GM12878 (cell line): ENCODE results near the gene FMNL3. TPM values are rescaled to one million over a fixed set of nuclear protein-coding genes. Genes with fewer than 3 reads are reported as not detected.

Source experiments
- ATAC-seq: fragments of 200-7000 bp; cut with Tn5 transposase; 3 replicates; pipeline ENCODE4 v1.9.1; 2020; ENCODE audit warnings: mild to moderate bottlenecking, moderate library complexity
- BruUV-seq: library from RNA; stranded (reverse); fragments of 400-500 nt; replicated peaks from 2 replicates; lab custom pipeline; 2021; lab: Mats Ljungman, UMichigan
- CTCF ChIA-PET: fragments of 300-600 bp; sonication (Branson Sonifier 250); formaldehyde crosslinking; extraction: SDS; loops from one replicate; lab custom pipeline; 2021; ENCODE audit warnings: inconsistent platforms; lab: Yijun Ruan, JAX
- POLR2A ChIA-PET: fragments of 350-600 bp; formaldehyde crosslinking; extraction: SDS; loops from one replicate; lab custom pipeline; 2021; ENCODE audit warnings: inconsistent platforms; lab: Charles Lee
- RAD21 ChIA-PET: fragments of 300-600 bp; sonication (Branson Sonifier 250); formaldehyde crosslinking; loops from one replicate; lab custom pipeline; 2023; ENCODE audit warnings: antibody characterized with exemption; ENCODE audit not compliant: unreplicated experiment; lab: Charles Lee
- SMC1A ChIA-PET: fragments of 300-600 bp; sonication (Branson Sonifier 250); formaldehyde crosslinking; loops from one replicate; lab custom pipeline; 2023; ENCODE audit not compliant: unreplicated experiment, uncharacterized antibody; lab: Charles Lee
- DNase-seq: peaks from one replicate; pipeline ENCODE4 v3.0.0-alpha.2; 2011; ENCODE audit warnings: low read depth, low spot score
- FAIRE-seq: peaks from 3 replicates; lab custom pipeline; 2011; peaks lifted over from hg19 to GRCh38; lab: Jason Lieb, UNC
- H2AFZ ChIP-seq: 2 replicates; pipeline ENCODE4 v1.6.0; 2011; ENCODE audit warnings: low read depth, low read length, control low read depth; ENCODE audit not compliant: control insufficient read depth
- H3K27ac ChIP-seq: 2 replicates; pipeline ENCODE4 v1.5.1; 2011; ENCODE audit warnings: control low read depth; ENCODE audit not compliant: control insufficient read depth, insufficient read depth
- H3K27me3 ChIP-seq, 2 experiments: replicated peaks in 1 of 2; 2 replicates each; pipeline versions ENCODE4 v1.6.0 to v1.6.1; 2011; ENCODE audit warnings: low read length in 1 of 2; ENCODE audit not compliant: control insufficient read depth in 2 of 2, insufficient read depth in 2 of 2
- H3K36me3 ChIP-seq, 2 experiments: 2 replicates each; pipeline ENCODE4 v1.5.1; 2011; ENCODE audit warnings: low read length in 1 of 2; ENCODE audit not compliant: control insufficient read depth in 2 of 2, insufficient read depth in 2 of 2
- H3K4me1 ChIP-seq: 2 replicates; pipeline ENCODE4 v1.6.1; 2011; ENCODE audit warnings: mild to moderate bottlenecking, low read length, moderate library complexity, mixed read lengths; ENCODE audit not compliant: control insufficient read depth, insufficient read depth
- H3K4me2 ChIP-seq: 2 replicates; pipeline ENCODE4 v1.6.0; 2011; ENCODE audit warnings: control low read depth; ENCODE audit not compliant: control insufficient read depth, insufficient read depth
- H3K4me3 ChIP-seq: fragments of 200-600 bp; sonication (generic); 2 replicates; pipeline ENCODE4 v1.5.1; 2016
- H3K79me2 ChIP-seq: 2 replicates; pipeline ENCODE4 v1.6.0; 2011; ENCODE audit warnings: low read length; ENCODE audit not compliant: control insufficient read depth, insufficient read depth
- H3K9ac ChIP-seq: 2 replicates; pipeline ENCODE4 v1.8.0; 2011; ENCODE audit warnings: low read length, control low read depth, mixed read lengths; ENCODE audit not compliant: control insufficient read depth, insufficient read depth
- H3K9me3 ChIP-seq: replicated peaks from 3 replicates; pipeline ENCODE4 v1.5.1; 2011; ENCODE audit warnings: mild to moderate bottlenecking, low read length; ENCODE audit not compliant: control insufficient read depth, insufficient read depth
- H4K20me1 ChIP-seq: 2 replicates; pipeline ENCODE4 v1.6.0; 2011; ENCODE audit not compliant: control insufficient read depth, insufficient read depth
- BMI1 ChIP-seq: fragments of 450-650 bp; IDR thresholded peaks from 2 replicates; pipeline ENCODE4 v1.6.1; 2016; ENCODE audit warnings: mild to moderate bottlenecking, moderate library complexity, borderline replicate concordance
- CBFB ChIP-seq: IDR thresholded peaks from 2 replicates; pipeline ENCODE4 v1.6.1; 2016; ENCODE audit warnings: antibody characterized with exemption, low read depth
- CHD4 ChIP-seq: fragments of 200-600 bp; sonication (generic); IDR thresholded peaks from 2 replicates; pipeline ENCODE4 v1.6.1; 2016; ENCODE audit warnings: mild to moderate bottlenecking
- FOXK2 ChIP-seq: fragments of 450-650 bp; IDR thresholded peaks from 2 replicates; pipeline ENCODE4 v1.6.1; 2017; ENCODE audit warnings: mild to moderate bottlenecking, moderate library complexity
- PBX3 ChIP-seq: IDR thresholded peaks from 2 replicates; pipeline ENCODE4 v1.6.1; 2011; ENCODE audit warnings: mild to moderate bottlenecking, low read depth, low read length, moderate library complexity; ENCODE audit not compliant: insufficient replicate concordance
- RCOR1 ChIP-seq: conservative IDR thresholded peaks from 2 replicates; pipeline ENCODE4 v1.6.1; 2012; ENCODE audit warnings: low read depth, low read length, improper control_type of control experiment
- STAT3 ChIP-seq: IDR thresholded peaks from 2 replicates; pipeline ENCODE4 v1.6.1; 2011; ENCODE audit warnings: low read depth, low read length, improper control_type of control experiment
- WGBS: methylation state at CpG from one replicate; pipeline ENCODE4 v1.1.6; 2016; ENCODE audit warnings: low lambda C conversion rate; ENCODE audit not compliant: insufficient replicate concordance, insufficient coverage; ENCODE audit errors: missing lambda C conversion rate; 5-methylcytosine and 5-hydroxymethylcytosine counted together
- in situ Hi-C: fragments of 300-500 bp; cut with MboI; formaldehyde crosslinking; loops from 9 replicates; pipeline ENCODE4 v1.14.3; 2018; ENCODE audit warnings: mixed read lengths
- intact Hi-C: fragments of 100-400 bp; cut with micrococcal nuclease; formaldehyde crosslinking; loops from one replicate; pipeline ENCODE4 v1.14.2; 2022; ENCODE audit not compliant: unreplicated experiment
- polyA plus RNA-seq, 11 experiments: library from polyadenylated mRNA; depleted of rRNA in 4 of 11; unstranded in 6 of 11; stranded (reverse) in 5 of 11; fragments of >200 nt; fragmentation: Nextera tagmentation in 4 of 11; fragmentation: Illumina TruSeq in 1 of 11; extraction: Ambion mirVana in 4 of 11; extraction: Trizol in 1 of 11; gene quantifications; 1 replicate in 1 of 11; 2 replicates in 10 of 11; pipeline versions ENCODE4 v1.2.1 to v1.2.3, GENCODE V29; 2011 to 2016; ENCODE audit warnings: inconsistent platforms in 2 of 11, missing spikeins in 2 of 11, low read depth in 1 of 11
- total RNA-seq, 4 experiments: library from RNA; depleted of rRNA in 3 of 4; stranded (reverse); fragments of >200 nt in 3 of 4; fragmentation: Illumina TruSeq in 1 of 4; extraction: Trizol in 1 of 4; gene quantifications; 2 replicates each; pipeline versions ENCODE4 v1.2.1 to v1.2.3, GENCODE V29; 2013 to 2021

Gene FMNL3
- total and polyA plus RNA-seq, 10 of the 15 experiments (the other 5 are each of a cell fraction or from before 2014, with no cell fraction given): 3.0 to 64.9 (median 30.9) TPM

DNA sequence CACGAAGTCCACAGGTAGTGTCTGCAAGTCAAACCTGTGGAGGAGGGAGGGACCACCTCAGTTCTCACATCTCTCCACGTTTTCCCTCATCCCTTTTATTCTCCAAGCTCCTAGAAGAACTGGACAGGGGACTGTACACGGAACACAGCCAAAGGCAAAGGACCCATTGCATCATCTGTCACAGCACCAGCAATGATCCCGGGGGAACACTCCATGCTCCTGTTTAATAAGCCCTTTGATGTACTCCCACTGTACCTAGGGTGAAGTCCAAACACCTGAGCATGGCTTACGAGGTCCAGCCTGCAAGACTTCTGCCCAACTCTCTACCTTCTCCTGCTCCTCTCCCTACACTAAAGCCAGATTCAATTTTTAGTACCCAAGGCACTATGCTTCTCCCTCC, 57.3 kb downstream of the FMNL3 start:
- ChIA-PET SMC1A (interaction anchor here (10.9 kb wide), 1 partner anchor 57 kb away, joined by 191 read pairs; the partner anchor contains the start of gene FMNL3), RAD21 (interaction anchor here (0.6 to 2.6 kb wide), 2 partner anchors 55 to 1114 kb away, joined by 5 to 10 read pairs; partner anchors contain the start of gene ATF1), POLR2A (interaction anchor here (2.6 to 3.9 kb wide), 2 partner anchors 13 to 54 kb away, joined by 6 to 28 read pairs; no protein-coding TSS in a partner anchor), CTCF (interaction anchor here (20.4 kb wide), 1 partner anchor 60 kb away, joined by 486 read pairs; the partner anchor contains the start of gene FMNL3)
- in situ Hi-C loops: loop anchor here (10.0 kb wide), 1 partner anchor 185 kb away; no protein-coding TSS in a partner anchor
- Histone ChIP-seq H2AFZ (no peak overlapping the region), H3K36me3 (peaks cover 49 to 52% of the 10 kb centered on the region in 2 experiments), H3K27me3 (no peaks in the 10 kb centered on the region), H3K9ac (no peak overlapping the region), H4K20me1 (no peaks in the 10 kb centered on the region; the same call in 1 of the 2 replicates), H3K4me2 (no peak overlapping the region), H3K9me3 (no peaks in the 10 kb centered on the region), H3K79me2 (no peaks in the 10 kb centered on the region), H3K4me3 (no peak overlapping the region), H3K27ac (no peak overlapping the region), H3K4me1 (no peaks in the 10 kb centered on the region)
- no peak for DNase-seq
- no peak for TF ChIP-seq RCOR1
- TF ChIP-seq FOXK2: no peak
- no peak for TF ChIP-seq STAT3
- TF ChIP-seq CBFB: no peak
- no peak for TF ChIP-seq CHD4
- no peak for TF ChIP-seq BMI1
- no peak for TF ChIP-seq PBX3
- 84% methylated on average over 5 of the region's 5 CpGs for WGBS
- no TSS peak for BruUV-seq
- intact Hi-C loops: no loop called here
- FAIRE-seq: no peak
- ATAC-seq: no peak
